WERI-Rb-1 (cell line): ENCODE results near the gene ANKRD45.
"Not testable (repeated sequence)": the region's sequence is repeated elsewhere in the genome, so short reads cannot be mapped to it uniquely, and the experiment has no call there.

Experiments used
- DNase-seq: peaks from one replicate; pipeline ENCODE4 v3.0.0-alpha.2; 2020
- H3K27ac ChIP-seq: fragments of 250-450 bp; sonication (Bioruptor Pico); 2 replicates; pipeline ENCODE4 v1.5.1; 2020; ENCODE audit warnings: mild to moderate bottlenecking, moderate library complexity
- H3K27me3 ChIP-seq: fragments of 250-450 bp; sonication (Bioruptor Pico); 2 replicates; pipeline ENCODE4 v1.5.1; 2021; ENCODE audit warnings: mild to moderate bottlenecking, low read depth, moderate library complexity; ENCODE audit not compliant: insufficient read depth, severe bottlenecking
- H3K36me3 ChIP-seq: fragments of 250-450 bp; sonication (Bioruptor Pico); 2 replicates; pipeline ENCODE4 v1.5.1; 2020; ENCODE audit warnings: mild to moderate bottlenecking, moderate library complexity
- H3K4me3 ChIP-seq: 2 replicates; pipeline ENCODE4 v1.5.1; 2011; ENCODE audit warnings: low read depth, mild to moderate bottlenecking, control low read depth, low read length
- H3K9me3 ChIP-seq: fragments of 250-450 bp; sonication (Bioruptor Pico); 2 replicates; pipeline ENCODE4 v1.5.1; 2021; ENCODE audit warnings: mild to moderate bottlenecking, moderate library complexity; ENCODE audit not compliant: severe bottlenecking
- CTCF ChIP-seq: IDR thresholded peaks from 2 replicates; pipeline ENCODE4 v1.5.1; 2011; ENCODE audit warnings: low read depth, mild to moderate bottlenecking, control low read depth, inconsistent platforms, low read length

Gene ANKRD45

GRCh38 chr1:173580658-173581057 lies 89.0 kb downstream of the ANKRD45 start:
- H3K9me3 ChIP-seq: no peaks in the 10 kb centered on the region
- H3K4me3 ChIP-seq: no peak overlapping the region
- H3K27ac ChIP-seq: no peak overlapping the region
- no peaks in the 10 kb centered on the region for H3K36me3 ChIP-seq
- TF ChIP-seq CTCF: no peak
- H3K27me3 ChIP-seq: no peaks in the 10 kb centered on the region
- no peak for DNase-seq

DNA sequence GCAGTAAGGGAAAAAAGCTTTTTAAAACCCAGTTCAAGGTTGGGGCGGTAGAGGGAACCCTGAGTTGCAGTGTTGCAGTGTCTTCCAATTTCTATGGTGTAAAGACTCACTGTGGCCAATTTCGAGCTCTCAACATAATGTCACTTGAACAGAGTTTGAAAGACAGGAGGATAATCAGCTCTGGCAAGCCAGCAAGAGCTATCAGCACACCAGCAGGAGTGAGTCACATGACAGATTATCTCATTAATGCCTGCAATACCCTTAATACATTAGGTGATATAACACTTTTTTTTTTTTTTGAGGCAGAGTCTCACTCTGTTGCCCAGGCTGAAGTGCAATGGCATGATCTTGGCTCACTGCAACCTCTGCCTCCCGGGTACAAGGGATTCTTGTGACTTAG lies 89.6 kb downstream of the ANKRD45 start:
- no peak for TF ChIP-seq CTCF
- DNase-seq: peak; percentile 55
- no peaks in the 10 kb centered on the region for H3K36me3 ChIP-seq
- H3K9me3 ChIP-seq: no peaks in the 10 kb centered on the region
- H3K27ac ChIP-seq: no peak overlapping the region
- H3K27me3 ChIP-seq: no peaks in the 10 kb centered on the region
- no peak overlapping the region for H3K4me3 ChIP-seq

GRCh38 chr1:173573596-173573995 lies 96.1 kb downstream of the ANKRD45 start:
- no peak overlapping the region for H3K4me3 ChIP-seq
- H3K36me3 ChIP-seq: no peaks in the 10 kb centered on the region
- no peaks in the 10 kb centered on the region for H3K9me3 ChIP-seq
- no peaks in the 10 kb centered on the region for H3K27me3 ChIP-seq
- no peak for DNase-seq
- no peak overlapping the region for H3K27ac ChIP-seq
- no peak for TF ChIP-seq CTCF

GRCh38 chr1:173572201-173572873 lies 97.3 kb downstream of the ANKRD45 start:
- Histone ChIP-seq H3K9me3 (no peaks in the 10 kb centered on the region), H3K27me3 (no peaks in the 10 kb centered on the region), H3K4me3 (no peak overlapping the region), H3K36me3 (no peaks in the 10 kb centered on the region), H3K27ac (no peak overlapping the region)
- DNase-seq: no peak
- no peak for TF ChIP-seq CTCF

DNA sequence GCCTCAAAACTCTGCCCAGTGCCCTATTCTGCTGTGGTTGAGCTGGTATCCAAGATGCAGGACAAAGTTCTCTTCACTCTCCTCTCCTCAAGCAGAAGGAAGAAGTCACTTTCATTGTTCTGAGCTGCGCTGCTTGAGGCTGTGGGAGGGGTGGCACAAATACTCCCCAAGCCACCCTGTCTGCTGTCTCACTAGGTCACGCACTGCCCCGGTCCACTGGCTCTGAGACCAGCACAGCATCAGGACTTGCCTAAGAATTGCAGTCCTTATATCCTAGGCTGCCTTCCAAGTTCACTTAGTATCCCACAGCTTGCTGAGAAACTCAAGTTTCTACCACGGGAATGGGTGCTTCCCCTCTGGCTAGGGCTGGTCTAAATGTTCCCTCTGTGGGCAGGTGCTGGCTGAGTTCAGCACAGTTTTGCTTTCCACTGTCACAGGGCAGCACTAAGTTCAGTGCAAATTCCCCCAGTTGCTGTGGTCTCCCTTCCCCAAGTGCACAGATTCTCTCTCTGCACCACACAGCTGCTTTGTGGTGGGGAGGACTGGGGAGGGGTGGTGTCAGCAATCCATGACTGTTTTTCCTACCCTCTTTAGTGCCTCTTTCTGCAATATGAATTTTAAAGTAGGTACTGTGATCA lies 99.2 kb downstream of the ANKRD45 start:
- no peak overlapping the region for H3K4me3 ChIP-seq
- no peaks in the 10 kb centered on the region for H3K9me3 ChIP-seq
- no peaks in the 10 kb centered on the region for H3K36me3 ChIP-seq
- no peak for TF ChIP-seq CTCF
- no peak overlapping the region for H3K27ac ChIP-seq
- no peaks in the 10 kb centered on the region for H3K27me3 ChIP-seq
- no peak for DNase-seq

- peaks cover 3% of the 10 kb centered on the region for H3K9me3 ChIP-seq
- no peak overlapping the region for H3K27ac ChIP-seq
- no peaks in the 10 kb centered on the region for H3K36me3 ChIP-seq
- DNase-seq: no peak
- H3K4me3 ChIP-seq: no peak overlapping the region
- no peak for TF ChIP-seq CTCF
- no peaks in the 10 kb centered on the region for H3K27me3 ChIP-seq
Measured at GRCh38 chr1:173568483-173568882, 101.2 kb downstream of the ANKRD45 start.

GRCh38 chr1:173563846-173564245 lies 105.8 kb downstream of the ANKRD45 start:
- not testable (repeated sequence) for H3K4me3 ChIP-seq, H3K27me3 ChIP-seq, H3K9me3 ChIP-seq, DNase-seq, H3K27ac ChIP-seq, H3K36me3 ChIP-seq
